ENCODE results near the gene CTIF.

- no peak for TF ChIP-seq CTCF (IDR thresholded peaks at IDR 0.05)
- TF ChIP-seq POLR2A (IDR thresholded peaks at IDR 0.05): no peak
Measured at GRCh38 chr18:48639772-48640432, 101.1 kb downstream of the CTIF start.
